HEK293 (cell line): ENCODE data around the gene TRIM44.

Experiments
- ZNF292 ChIP-seq: fragments of 450-650 bp; formaldehyde crosslinking; IDR thresholded peaks from 2 replicates; pipeline ENCODE4 v1.5.1; 2016; ENCODE audit warnings: low read depth, missing biosample characterization, missing genetic modification characterization, borderline replicate concordance
- ZNF302 ChIP-seq: fragments of 450-650 bp; formaldehyde crosslinking; IDR thresholded peaks from 2 replicates; pipeline ENCODE4 v1.5.1; 2016; ENCODE audit warnings: missing biosample characterization, missing genetic modification characterization, low read depth
- ZNF433 ChIP-seq: fragments of 450-650 bp; formaldehyde crosslinking; IDR thresholded peaks from 2 replicates; pipeline ENCODE4 v1.5.1; 2016; ENCODE audit warnings: missing biosample characterization, missing genetic modification characterization, low read depth
- ZNF561 ChIP-seq: fragments of 450-650 bp; IDR thresholded peaks from 2 replicates; pipeline ENCODE4 v1.5.1; 2018; ENCODE audit warnings: missing biosample characterization, missing genetic modification characterization, borderline replicate concordance
- TF ChIP-seq, protein P1 (sequence below): fragments of 450-650 bp; formaldehyde crosslinking; IDR thresholded peaks from 2 replicates; pipeline ENCODE4 v1.5.1; 2016; ENCODE audit warnings: missing biosample characterization, missing genetic modification characterization

DNA sequence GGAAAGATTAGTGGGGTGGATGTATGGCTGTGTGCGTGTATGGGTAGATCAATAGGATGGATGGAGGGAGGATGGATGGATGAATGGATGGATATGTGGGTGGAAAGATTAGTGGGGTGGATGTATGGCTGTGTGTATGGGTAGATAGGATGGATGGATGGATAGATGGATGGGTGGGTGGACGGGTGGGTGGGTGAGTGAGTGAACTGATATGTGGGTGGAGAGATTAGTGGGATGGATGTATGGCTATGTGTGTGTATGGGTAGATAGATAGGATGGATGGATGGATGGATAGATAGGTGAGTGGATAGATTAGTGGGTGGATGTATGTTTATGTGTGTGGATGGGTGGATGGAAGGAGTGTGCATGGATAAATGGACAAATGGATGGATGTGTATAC lies 193.7 kb downstream of the TRIM44 start:
- TF ChIP-seq, protein P1, sequence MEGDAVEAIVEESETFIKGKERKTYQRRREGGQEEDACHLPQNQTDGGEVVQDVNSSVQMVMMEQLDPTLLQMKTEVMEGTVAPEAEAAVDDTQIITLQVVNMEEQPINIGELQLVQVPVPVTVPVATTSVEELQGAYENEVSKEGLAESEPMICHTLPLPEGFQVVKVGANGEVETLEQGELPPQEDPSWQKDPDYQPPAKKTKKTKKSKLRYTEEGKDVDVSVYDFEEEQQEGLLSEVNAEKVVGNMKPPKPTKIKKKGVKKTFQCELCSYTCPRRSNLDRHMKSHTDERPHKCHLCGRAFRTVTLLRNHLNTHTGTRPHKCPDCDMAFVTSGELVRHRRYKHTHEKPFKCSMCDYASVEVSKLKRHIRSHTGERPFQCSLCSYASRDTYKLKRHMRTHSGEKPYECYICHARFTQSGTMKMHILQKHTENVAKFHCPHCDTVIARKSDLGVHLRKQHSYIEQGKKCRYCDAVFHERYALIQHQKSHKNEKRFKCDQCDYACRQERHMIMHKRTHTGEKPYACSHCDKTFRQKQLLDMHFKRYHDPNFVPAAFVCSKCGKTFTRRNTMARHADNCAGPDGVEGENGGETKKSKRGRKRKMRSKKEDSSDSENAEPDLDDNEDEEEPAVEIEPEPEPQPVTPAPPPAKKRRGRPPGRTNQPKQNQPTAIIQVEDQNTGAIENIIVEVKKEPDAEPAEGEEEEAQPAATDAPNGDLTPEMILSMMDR (tag by site-specific recombination) = no peak
- TF ChIP-seq ZNF561 (tag by site-specific recombination) (no peak), ZNF433 (tag by site-specific recombination) (no peak), ZNF292 (no peak), ZNF302 (tag by site-specific recombination) (no peak)
